Measurements from ENCODE around the gene SLC25A39. TPM values are rescaled to one million over a fixed set of nuclear protein-coding genes. Genes with fewer than 3 reads are reported as not detected.

SLC25A39 gene
- total and polyA plus RNA-seq, 2 of the 13 experiments (the other 11 are each of a cell fraction or from before 2014, with no cell fraction given): 144 to 151 TPM

GRCh38 chr17:44344939-44345453 lies 20.4 kb upstream of the SLC25A39 start, which contains the start of gene GRN (continued):
- TF ChIP-seq, protein P1, sequence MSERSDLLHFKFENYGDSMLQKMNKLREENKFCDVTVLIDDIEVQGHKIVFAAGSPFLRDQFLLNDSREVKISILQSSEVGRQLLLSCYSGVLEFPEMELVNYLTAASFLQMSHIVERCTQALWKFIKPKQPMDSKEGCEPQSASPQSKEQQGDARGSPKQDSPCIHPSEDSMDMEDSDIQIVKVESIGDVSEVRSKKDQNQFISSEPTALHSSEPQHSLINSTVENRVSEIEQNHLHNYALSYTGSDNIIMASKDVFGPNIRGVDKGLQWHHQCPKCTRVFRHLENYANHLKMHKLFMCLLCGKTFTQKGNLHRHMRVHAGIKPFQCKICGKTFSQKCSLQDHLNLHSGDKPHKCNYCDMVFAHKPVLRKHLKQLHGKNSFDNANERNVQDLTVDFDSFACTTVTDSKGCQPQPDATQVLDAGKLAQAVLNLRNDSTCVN (CRISPR knock-in tag; IDR thresholded peaks at IDR 0.05; ENCODE audit: borderline replicate concordance): peak; percentile 55; the same call in 1 of the 2 replicates
- TF ChIP-seq ZNF644 (CRISPR knock-in tag; IDR thresholded peaks at IDR 0.05; ENCODE audit: low read depth): no peak
- no peak for TF ChIP-seq ZNF761 (CRISPR knock-in tag; conservative IDR thresholded peaks at IDR 0.05)
- TF ChIP-seq SP140L (CRISPR knock-in tag; IDR thresholded peaks at IDR 0.05; ENCODE audit: borderline replicate concordance): no peak
- no peak for TF ChIP-seq CHD4 (IDR thresholded peaks at IDR 0.05; ENCODE audit: borderline replicate concordance, low read length)
- peak; percentile 37; the same call in 1 of the 2 replicates for TF ChIP-seq RARA (CRISPR knock-in tag; IDR thresholded peaks at IDR 0.05)
- TF ChIP-seq POGZ (CRISPR knock-in tag; IDR thresholded peaks at IDR 0.05): no peak
- TF ChIP-seq GABPA (IDR thresholded peaks at IDR 0.05; ENCODE audit: low read depth, low read length): no peak
- peak; percentile 83 for TF ChIP-seq GABPA (CRISPR knock-in tag; IDR thresholded peaks at IDR 0.05; ENCODE audit: low read depth)
- no peak; the same call in none of the 2 replicates for TF ChIP-seq ZNF737 (CRISPR knock-in tag; IDR thresholded peaks at IDR 0.05; ENCODE audit: borderline replicate concordance)
- TF ChIP-seq, protein P2, sequence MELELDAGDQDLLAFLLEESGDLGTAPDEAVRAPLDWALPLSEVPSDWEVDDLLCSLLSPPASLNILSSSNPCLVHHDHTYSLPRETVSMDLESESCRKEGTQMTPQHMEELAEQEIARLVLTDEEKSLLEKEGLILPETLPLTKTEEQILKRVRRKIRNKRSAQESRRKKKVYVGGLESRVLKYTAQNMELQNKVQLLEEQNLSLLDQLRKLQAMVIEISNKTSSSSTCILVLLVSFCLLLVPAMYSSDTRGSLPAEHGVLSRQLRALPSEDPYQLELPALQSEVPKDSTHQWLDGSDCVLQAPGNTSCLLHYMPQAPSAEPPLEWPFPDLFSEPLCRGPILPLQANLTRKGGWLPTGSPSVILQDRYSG (CRISPR knock-in tag; IDR thresholded peaks at IDR 0.05): peak; percentile 87
- no peak for TF ChIP-seq ZNF30 (CRISPR knock-in tag; IDR thresholded peaks at IDR 0.05)
- TF ChIP-seq ZNF451 (CRISPR knock-in tag; IDR thresholded peaks at IDR 0.05): no peak
- 0 out of 2 replicates have a peak, but pooled peaks have one; percentile 73 for TF ChIP-seq YEATS4 (CRISPR knock-in tag; IDR thresholded peaks at IDR 0.05; ENCODE audit: borderline replicate concordance)
- no peak for TF ChIP-seq HDAC6 (IDR thresholded peaks at IDR 0.05; ENCODE audit: low read depth, low read length)
- TF ChIP-seq ZUFSP (CRISPR knock-in tag; IDR thresholded peaks at IDR 0.05; ENCODE audit: borderline replicate concordance): no peak
- TF ChIP-seq FOXP4 (CRISPR knock-in tag; IDR thresholded peaks at IDR 0.05): peak; percentile 56; the same call in 1 of the 2 replicates
- peak; percentile 89 for TF ChIP-seq PHF8 (CRISPR knock-in tag; IDR thresholded peaks at IDR 0.05)
- TF ChIP-seq, protein P3, sequence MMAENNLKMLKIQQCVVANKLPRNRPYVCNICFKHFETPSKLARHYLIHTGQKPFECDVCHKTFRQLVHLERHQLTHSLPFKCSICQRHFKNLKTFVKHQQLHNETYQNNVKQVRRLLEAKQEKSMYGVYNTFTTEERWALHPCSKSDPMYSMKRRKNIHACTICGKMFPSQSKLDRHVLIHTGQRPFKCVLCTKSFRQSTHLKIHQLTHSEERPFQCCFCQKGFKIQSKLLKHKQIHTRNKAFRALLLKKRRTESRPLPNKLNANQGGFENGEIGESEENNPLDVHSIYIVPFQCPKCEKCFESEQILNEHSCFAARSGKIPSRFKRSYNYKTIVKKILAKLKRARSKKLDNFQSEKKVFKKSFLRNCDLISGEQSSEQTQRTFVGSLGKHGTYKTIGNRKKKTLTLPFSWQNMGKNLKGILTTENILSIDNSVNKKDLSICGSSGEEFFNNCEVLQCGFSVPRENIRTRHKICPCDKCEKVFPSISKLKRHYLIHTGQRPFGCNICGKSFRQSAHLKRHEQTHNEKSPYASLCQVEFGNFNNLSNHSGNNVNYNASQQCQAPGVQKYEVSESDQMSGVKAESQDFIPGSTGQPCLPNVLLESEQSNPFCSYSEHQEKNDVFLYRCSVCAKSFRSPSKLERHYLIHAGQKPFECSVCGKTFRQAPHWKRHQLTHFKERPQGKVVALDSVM (CRISPR knock-in tag; IDR thresholded peaks at IDR 0.05): peak; percentile 75; the same call in 1 of the 2 replicates
- no peak for TF ChIP-seq ARID2 (CRISPR knock-in tag; IDR thresholded peaks at IDR 0.05; ENCODE audit: borderline replicate concordance)
- no peak; the same call in 1 of the 2 replicates for TF ChIP-seq MYNN (CRISPR knock-in tag; IDR thresholded peaks at IDR 0.05; ENCODE audit: low read depth)
- TF ChIP-seq CEBPB (IDR thresholded peaks at IDR 0.05; ENCODE audit: borderline replicate concordance, low read depth, low read length): no peak
